Inflammatory macrophage treated with lipopolysaccharide for 1 hour (primary cell): ENCODE measurements around the gene TICAM1.
"Not testable (repeated sequence)": the region's sequence is repeated elsewhere in the genome, so short reads cannot be mapped to it uniquely, and the experiment has no call there.

Experiments
- DNase-seq, 2 donors: peaks; one replicate each; pipeline ENCODE4 v3.0.0-alpha.2; 2020 to 2022

Gene TICAM1

GRCh38 chr19:4844348-4845179, 13.1 kb upstream of the TICAM1 start:
- DNase-seq: no peak

- no peak for DNase-seq
Observed at GRCh38 chr19:4843647-4843965, 12.1 kb upstream of the TICAM1 start.

GRCh38 chr19:4839192-4839591, 7.7 kb upstream of the TICAM1 start:
- no peak for DNase-seq

DNA sequence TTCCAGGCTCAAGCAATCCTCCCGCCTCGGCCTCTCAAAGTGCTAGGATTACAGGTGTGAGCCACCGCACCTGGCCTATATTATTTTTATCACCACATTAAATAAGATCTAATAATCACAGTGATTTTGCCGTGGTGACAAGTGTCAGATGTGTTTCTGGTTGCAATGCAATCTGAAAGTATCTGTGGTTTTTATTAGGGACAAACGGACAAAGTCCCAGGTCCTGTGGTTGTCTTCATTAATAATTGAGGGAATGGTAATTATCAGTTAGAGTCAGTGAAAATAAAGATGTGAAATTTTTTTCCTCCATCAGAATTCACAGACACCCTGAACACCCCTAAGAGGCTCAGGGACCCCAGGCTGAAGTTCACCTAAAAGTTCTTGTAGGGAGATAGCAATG, 1.3 kb upstream of the TICAM1 start:
- DNase-seq: no peak

DNA sequence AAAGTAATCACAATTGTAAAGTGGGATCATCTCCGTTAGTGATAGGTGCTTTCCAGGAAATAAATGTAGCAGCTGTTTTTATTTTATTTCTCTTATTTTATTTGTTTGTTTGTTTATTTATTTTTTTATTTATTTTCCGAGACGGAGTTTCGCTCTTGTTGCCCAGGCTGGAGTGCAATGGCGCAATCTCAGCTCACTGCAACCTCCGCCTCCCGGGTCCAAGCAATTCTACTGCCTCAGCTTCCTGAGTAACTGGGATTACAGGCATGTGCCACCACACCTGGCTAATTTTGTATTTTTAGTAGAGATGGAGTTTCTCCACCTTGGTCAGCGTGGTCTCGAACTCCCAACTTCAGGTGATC, 448 bp upstream of the TICAM1 start:
- DNase-seq: not testable (repeated sequence)

DNA sequence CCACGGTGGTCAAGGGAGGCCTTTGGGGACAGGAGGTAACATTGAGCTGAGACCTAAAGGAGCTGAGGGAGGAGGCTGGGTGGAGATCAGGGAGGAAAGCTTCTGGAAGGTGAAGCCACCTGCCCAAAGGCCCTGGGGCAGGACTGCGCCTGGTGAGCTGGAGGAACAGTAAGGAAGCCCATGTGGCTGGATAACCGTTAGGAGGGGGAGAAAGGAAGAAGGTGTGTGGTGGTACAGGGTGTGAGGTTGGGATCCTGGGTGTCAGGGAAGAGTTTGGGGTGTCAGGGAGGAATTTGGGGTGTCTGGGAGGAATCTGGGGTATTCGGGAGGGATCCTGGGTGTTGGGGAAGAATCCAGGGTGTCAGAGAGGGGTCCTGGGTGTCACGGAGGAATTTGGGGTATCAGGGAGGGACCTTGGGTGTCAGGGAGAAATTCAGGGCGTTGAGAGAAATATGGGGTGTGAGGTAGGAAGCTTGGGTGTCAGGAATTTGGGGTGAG, 695 bp downstream of the TICAM1 start:
- DNase-seq: no peak

- DNase-seq: no peak
Observed at GRCh38 chr19:4830332-4830731, 1.2 kb downstream of the TICAM1 start.

DNA sequence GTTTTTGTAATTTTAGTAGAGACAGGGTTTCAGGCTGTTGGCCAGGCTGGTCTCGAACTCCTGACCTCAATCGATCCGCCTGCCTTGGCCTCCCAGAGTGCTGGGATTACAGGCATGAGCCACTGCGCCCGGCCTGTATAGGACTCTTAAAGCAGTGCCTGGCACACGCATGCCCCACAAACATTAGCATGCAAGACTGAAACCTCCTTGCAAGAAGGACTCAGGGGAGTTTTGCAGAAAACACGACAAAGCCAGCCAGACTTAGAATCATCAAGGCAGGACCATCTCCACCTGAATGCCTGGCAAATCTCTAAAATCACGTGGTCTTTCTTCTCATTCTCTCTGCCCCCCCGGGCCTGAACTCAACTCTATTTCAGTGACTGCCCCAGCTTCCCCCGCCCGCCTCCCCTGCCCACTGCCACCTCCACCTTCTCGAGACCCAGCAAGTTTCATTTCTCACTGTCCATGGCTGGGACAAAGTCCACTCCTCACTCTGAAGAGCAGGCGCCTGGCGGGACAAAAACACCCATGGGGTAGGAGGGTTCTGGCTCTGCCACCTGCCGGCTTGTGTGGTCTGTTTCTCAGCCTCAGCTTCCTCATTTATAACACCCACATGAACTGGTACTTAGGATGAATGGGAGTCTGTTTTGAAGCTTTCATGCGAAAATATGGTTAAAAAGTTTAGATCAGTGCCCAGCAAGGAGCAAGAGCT, 2.4 kb downstream of the TICAM1 start:
- peak; percentile 44 to 48 for DNase-seq

GRCh38 chr19:4823577-4823976, 7.9 kb downstream of the TICAM1 start:
- no peak for DNase-seq

- DNase-seq: not testable (repeated sequence)
Observed at GRCh38 chr19:4822354-4822753, 9.2 kb downstream of the TICAM1 start.

DNA sequence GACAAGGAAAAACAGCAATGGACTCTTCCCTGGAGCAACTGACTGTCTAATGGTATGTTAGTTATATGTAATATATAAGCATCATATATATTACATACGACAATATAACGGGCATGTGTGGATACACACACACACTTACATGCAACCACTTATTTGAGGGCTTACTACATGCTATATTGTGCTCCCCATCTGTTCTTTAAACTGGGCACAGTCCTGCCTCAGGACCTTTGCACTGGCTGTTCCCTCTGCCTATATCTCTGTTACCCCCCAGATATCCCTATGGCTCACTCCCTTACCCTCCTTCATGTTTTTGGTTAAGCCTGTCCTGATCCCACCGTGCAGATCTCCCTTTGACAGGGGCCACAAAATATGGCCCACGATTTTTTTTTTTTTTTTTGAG, 10.2 kb downstream of the TICAM1 start:
- no peak for DNase-seq

DNA sequence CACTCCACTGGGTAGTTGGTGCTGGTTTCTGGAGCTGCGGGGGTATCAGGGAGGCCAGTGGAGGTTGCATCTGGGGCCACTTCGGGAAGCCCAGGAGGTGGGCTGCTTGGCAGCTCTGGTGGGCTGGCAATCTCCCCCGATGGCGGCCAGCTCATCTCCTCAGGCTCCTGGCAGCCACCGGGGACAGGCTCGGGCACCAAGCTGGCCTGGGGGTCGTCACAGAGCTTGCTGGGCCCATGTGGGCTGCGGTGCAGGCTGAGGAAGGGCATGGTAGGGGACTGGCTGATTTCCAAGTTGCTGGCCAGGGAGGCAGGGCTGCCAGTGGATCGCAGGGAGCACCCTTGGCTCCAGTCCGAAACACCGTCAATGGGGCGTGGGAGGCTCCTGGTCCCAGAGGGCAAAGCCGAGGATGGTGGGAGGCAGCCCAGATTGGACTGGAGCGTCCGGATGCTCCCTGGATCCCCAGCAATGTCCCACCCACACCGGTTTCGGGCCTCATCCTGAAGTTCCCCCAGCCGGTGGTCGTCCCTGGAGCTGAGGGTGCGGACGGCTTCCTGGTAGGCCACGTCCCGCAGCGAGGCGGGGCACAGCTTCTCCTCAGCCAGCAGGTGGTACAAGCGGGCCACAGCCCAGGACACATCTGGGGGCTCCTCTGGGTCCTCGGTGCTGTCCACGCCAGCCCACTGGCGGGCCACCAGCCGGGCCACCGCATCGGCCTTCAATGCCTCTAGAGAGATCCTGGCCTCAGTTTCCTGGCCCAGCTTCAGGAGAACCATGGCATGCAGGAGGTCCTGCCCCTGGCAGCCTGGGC, 13.8 kb downstream of the TICAM1 start:
- DNase-seq: no peak

DNA sequence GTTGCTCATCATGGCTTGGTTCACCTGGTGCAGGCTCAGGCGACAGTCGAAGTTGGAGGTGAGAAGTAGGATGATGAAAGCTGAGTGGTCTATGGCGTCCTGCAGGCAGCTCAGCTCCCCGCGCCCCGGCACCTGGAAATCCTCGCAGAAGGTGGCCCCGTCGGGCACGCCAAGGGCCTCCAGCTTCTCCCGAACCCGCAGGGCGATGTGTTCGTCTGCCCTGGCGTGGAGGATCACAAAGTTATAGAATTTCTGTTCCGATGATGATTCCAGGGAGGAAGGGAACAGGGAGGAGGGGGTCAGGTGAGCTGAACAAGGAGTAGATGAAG, 14.6 kb downstream of the TICAM1 start:
- no peak for DNase-seq

DNA sequence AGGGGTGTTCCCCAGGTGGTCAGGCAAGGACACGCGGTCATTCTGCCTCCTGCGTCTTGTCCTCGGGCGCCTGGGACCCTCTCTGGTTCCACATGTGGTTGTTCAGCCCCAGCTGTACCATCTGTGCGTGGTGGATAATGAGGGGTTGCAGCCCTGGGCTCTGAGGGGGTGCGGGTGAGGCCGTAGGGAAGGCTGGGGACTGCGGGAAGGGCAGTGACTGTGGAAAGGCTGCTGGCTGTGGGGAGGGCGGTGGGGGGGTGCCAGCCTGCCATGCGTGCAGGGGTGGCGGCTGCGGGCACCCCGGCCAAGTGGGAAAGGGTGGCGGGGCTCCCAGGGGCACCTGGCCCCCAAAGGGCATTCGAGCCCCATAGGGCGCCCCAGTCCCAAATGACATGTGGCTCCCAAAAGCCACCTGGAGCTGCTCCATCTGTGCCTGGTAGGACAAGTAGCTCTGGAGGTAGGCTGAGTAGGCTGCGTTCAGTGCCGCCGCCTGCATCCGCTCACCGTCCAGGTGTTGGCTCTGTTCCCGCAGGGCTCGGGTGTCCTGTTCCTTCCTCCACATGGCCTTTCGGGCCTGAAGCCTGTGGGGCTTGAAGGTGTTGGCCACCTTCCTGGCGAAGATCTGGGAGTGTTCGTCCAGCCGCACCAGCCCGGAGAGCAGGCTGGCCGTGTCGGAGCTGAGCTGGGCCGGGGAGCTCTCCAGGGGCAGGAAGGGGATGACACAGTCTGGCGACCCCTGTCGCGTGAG, 15.1 kb downstream of the TICAM1 start:
- no peak for DNase-seq

DNA sequence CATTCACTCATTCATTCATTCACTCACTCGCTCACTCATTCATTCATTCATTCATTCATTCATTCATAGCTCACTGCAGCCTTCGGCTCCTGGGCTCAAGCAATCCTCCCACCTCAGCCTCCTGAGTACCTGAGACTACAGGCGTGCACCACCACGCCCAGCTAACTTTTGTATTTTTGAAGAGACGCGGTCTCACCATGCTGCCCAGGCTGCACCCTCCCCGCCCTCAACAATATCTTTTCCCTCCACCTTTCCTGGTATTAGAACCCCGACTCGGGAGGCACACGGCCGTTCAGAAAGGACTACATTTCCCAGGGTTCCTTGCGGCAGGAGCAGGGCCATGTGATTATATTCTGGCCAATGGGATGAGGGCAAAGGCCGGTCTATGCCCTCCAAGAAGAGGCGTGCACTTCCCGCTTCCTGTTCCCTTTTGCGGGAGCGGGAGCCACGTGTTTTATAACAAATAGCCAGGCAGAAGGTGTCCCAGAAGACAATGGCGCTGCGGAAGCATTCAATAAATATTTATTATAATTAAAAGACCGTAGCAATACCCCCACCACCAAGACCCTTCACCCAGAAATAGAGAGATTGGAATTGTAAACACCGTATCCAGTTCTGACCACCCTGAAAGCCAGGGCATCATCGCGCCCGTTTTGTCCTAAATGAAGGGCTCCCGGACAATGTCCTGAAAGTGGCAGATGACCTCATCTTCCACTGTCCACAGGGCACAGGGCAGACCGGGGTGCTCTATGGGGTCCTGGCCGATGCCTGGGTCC, 15.9 kb downstream of the TICAM1 start:
- peak; percentile 92 to 93 for DNase-seq

DNA sequence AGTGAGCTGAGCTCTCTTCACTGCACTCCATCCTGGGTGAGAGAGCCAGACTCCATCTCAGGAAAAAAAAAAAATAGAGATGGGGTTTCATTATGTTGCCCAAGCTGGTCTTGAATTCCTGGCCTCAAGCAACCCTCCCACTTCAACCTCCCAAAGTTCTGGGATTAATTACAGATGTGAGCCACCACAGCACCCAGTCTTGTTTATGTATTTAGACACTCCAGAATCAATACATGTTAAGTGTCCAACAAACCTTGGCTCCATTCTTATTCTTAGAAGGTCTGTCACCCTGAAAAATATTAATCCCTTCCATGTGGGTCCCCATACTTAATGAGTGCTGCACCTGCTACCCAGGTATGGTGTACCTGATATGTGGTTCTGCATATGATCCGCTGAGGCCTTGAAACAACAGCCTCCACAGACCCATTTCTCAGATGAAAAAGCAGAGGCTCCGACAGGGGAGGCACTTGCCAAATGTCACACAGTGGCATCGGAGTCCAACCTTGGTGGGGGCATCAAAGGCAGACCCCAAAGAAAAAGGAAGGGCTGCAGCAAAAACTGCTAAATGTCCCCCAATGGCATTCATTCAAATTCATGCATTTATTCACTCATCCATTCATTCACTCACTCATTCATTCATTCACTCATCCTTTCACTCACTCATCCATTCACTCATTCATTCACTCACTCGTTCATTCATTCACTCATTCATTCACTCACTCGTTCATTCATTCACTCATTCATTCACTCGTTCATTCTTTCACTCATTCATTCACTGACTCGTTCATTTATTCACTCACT, 16.7 kb downstream of the TICAM1 start:
- no peak for DNase-seq

DNA sequence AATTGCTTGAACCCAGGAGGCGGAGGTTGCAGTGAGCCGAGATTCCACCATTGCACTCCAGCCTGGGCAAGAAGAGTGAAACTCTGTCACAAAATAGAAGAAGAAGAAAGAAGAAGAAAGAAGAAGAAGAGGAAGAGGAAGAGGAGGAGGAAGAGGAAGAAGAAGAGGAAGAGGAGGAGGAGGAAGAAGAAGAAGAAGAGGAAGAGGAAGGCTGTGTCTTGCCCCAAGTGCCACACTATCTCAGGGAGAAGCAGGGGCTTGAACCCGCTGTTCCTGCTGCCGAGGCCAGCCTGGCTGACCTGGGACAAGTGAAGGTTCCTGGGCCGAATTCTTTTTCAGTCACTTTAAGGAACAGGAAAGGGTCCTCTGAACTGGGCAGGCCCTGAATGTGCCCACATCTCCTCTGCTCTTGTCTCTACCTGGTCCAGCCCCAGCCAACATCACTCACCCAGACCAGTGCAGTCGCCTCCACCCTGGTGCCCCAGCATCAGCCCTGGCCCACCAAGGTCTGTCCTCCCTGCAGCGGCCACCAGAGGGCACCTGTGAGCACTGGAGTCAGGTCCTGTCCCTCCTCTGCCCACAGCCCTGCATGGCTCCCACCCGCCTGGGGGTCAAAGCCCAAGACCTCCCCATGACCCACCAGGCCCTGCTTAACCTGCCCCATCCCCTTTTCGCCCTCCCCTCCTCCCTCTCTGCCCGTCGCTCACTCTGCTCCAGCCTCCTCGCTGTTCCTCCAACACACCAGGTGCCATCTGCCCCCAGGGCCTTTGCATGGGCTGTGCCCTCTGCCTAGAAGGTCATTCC, 20.0 kb downstream of the TICAM1 start:
- DNase-seq: peak; percentile 52 to 90

DNA sequence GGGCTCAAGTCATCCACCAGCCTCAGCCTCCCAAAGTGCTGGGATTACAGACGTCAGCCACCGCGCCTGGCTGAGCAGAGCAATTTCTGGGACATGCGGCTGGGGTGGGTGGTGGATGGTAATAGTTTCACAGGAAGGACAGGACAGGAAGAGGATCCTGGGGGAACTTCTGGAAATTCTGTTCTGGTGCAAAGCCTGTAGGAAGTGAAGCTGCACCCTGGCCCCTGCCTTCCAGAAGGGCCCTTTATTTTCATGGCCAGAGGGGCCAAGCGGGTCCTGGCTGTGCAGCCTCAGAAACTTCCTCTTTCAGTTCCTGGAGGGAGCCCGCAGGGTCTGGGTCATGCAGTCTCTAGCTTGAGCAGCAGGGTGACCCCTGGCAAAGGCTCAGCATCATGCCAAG, 24.3 kb downstream of the TICAM1 start:
- DNase-seq: peak; percentile 86 to 93

- DNase-seq: no peak
Observed at GRCh38 chr19:4806384-4806783, 25.1 kb downstream of the TICAM1 start.

GRCh38 chr19:4805140-4805539, 26.4 kb downstream of the TICAM1 start:
- DNase-seq: not testable (repeated sequence)
